Smooth muscle cell (in vitro differentiated cells): Measurements from ENCODE around the gene CD82. TPM values are rescaled to one million over a fixed set of nuclear protein-coding genes. Genes with fewer than 3 reads are reported as not detected.

Experiments used
- DNase-seq: peaks from one replicate; lab custom pipeline; 2025; ENCODE audit not compliant: unreplicated experiment; lab: John Stamatoyannopoulos, UW
- H2AFZ ChIP-seq: fragments of 200-600 bp; sonication (generic); 2 replicates; pipeline ENCODE4 v1.6.0; 2016; ENCODE audit warnings: antibody characterized with exemption, low read depth, mild to moderate bottlenecking
- H3F3A ChIP-seq: fragments of 200-600 bp; sonication (generic); 2 replicates; pipeline ENCODE4 v1.6.0; 2017; ENCODE audit warnings: antibody characterized with exemption, low read depth
- H3K27ac ChIP-seq: fragments of 200-600 bp; sonication (generic); 2 replicates; pipeline ENCODE4 v1.5.1; 2016; ENCODE audit warnings: low read depth, mild to moderate bottlenecking
- H3K27me3 ChIP-seq: fragments of 200-600 bp; sonication (generic); 2 replicates; pipeline ENCODE4 v1.6.1; 2016; ENCODE audit warnings: low read depth, mild to moderate bottlenecking
- H3K36me3 ChIP-seq: fragments of 200-600 bp; sonication (generic); 2 replicates; pipeline ENCODE4 v1.5.1; 2016; ENCODE audit warnings: low read depth
- H3K4me1 ChIP-seq: fragments of 200-600 bp; sonication (generic); 2 replicates; pipeline ENCODE4 v1.5.1; 2016; ENCODE audit warnings: low read depth
- H3K4me2 ChIP-seq: fragments of 200-600 bp; sonication (generic); 2 replicates; pipeline ENCODE4 v1.6.0; 2016; ENCODE audit warnings: mild to moderate bottlenecking
- H3K4me3 ChIP-seq: fragments of 200-600 bp; sonication (generic); 2 replicates; pipeline ENCODE4 v1.5.1; 2016; ENCODE audit warnings: mild to moderate bottlenecking
- H3K79me2 ChIP-seq: fragments of 200-600 bp; sonication (generic); 2 replicates; pipeline ENCODE4 v1.6.0; 2016; ENCODE audit warnings: low read depth, mild to moderate bottlenecking
- H3K9ac ChIP-seq: fragments of 200-600 bp; sonication (generic); 2 replicates; pipeline ENCODE4 v1.6.0; 2016; ENCODE audit warnings: low read depth
- H3K9me3 ChIP-seq: fragments of 200-600 bp; sonication (generic); replicated peaks from 2 replicates; pipeline ENCODE4 v1.5.1; 2016; ENCODE audit warnings: low read depth
- H4K20me1 ChIP-seq: fragments of 200-600 bp; sonication (generic); 2 replicates; pipeline ENCODE4 v1.6.0; 2016; ENCODE audit warnings: low read depth
- CTCF ChIP-seq: fragments of 200-600 bp; sonication (generic); IDR thresholded peaks from 2 replicates; pipeline ENCODE4 v1.5.1; 2017; ENCODE audit warnings: borderline replicate concordance, mild to moderate bottlenecking, antibody characterized with exemption; ENCODE audit not compliant: insufficient read depth, poor library complexity, severe bottlenecking
- WGBS: methylation state at CpG from one replicate; pipeline ENCODE4 v1.1.7; 2016; ENCODE audit warnings: low lambda C conversion rate; 5-methylcytosine and 5-hydroxymethylcytosine counted together
- polyA plus RNA-seq: library from polyadenylated mRNA; unstranded; fragments of >200 nt; fragmentation: Nextera tagmentation; extraction: Ambion mirVana; gene quantifications from 2 replicates; pipeline ENCODE4 v1.2.1, GENCODE V29; 2016
- total RNA-seq: library from RNA; depleted of rRNA; stranded (reverse); fragments of >200 nt; gene quantifications from 2 replicates; pipeline ENCODE4 v1.2.3, GENCODE V29; 2014

CD82 gene
- total and polyA plus RNA-seq, 2 experiments from 2014 or later = 58.6 to 270 TPM

- no peaks in the 10 kb centered on the region for H3K79me2 ChIP-seq
- H3K9me3 ChIP-seq = no peaks in the 10 kb centered on the region
- no peaks in the 10 kb centered on the region for H3F3A ChIP-seq
- peak; percentile 23 for DNase-seq
- no peaks in the 10 kb centered on the region for H4K20me1 ChIP-seq
- no peak overlapping the region for H3K4me2 ChIP-seq
- no peaks in the 10 kb centered on the region for H3K4me1 ChIP-seq
- WGBS = 70% methylated on average over 9 of the region's 9 CpGs
- no peak overlapping the region for H3K9ac ChIP-seq
- TF ChIP-seq CTCF = no peak
- peaks cover 6% of the 10 kb centered on the region for H3K27me3 ChIP-seq
- H3K4me3 ChIP-seq = no peak overlapping the region
- H2AFZ ChIP-seq = no peak overlapping the region
- H3K36me3 ChIP-seq = no peaks in the 10 kb centered on the region
- H3K27ac ChIP-seq = no peak overlapping the region
Observed at GRCh38 chr11:44627911-44628729, 62.7 kb downstream of the CD82 start.

- DNase-seq = no peak
- no peak for TF ChIP-seq CTCF
- Histone ChIP-seq H3K27me3 (peaks cover 6% of the 10 kb centered on the region), H3K9me3 (no peaks in the 10 kb centered on the region), H3K4me3 (no peak overlapping the region), H3K36me3 (no peaks in the 10 kb centered on the region), H2AFZ (no peak overlapping the region), H3K27ac (no peak overlapping the region), H3F3A (no peaks in the 10 kb centered on the region), H3K4me2 (no peak overlapping the region), H4K20me1 (no peaks in the 10 kb centered on the region), H3K79me2 (no peaks in the 10 kb centered on the region), H3K4me1 (no peaks in the 10 kb centered on the region), H3K9ac (no peak overlapping the region)
- WGBS = 88% methylated on average over 14 of the region's 14 CpGs
Observed at GRCh38 chr11:44628730-44629700, 63.6 kb downstream of the CD82 start.

GRCh38 chr11:44629732-44630345, 64.4 kb downstream of the CD82 start:
- Histone ChIP-seq H3K4me1 (no peaks in the 10 kb centered on the region), H4K20me1 (no peaks in the 10 kb centered on the region), H3K4me2 (no peak overlapping the region), H3K9ac (no peak overlapping the region), H3K27me3 (peaks cover 6% of the 10 kb centered on the region), H2AFZ (no peak overlapping the region), H3K9me3 (no peaks in the 10 kb centered on the region), H3K27ac (no peak overlapping the region), H3K79me2 (no peaks in the 10 kb centered on the region), H3F3A (no peaks in the 10 kb centered on the region), H3K36me3 (no peaks in the 10 kb centered on the region), H3K4me3 (no peak overlapping the region)
- DNase-seq = no peak
- no peak for TF ChIP-seq CTCF
- WGBS = 94% methylated on average over 8 of the region's 8 CpGs
